22Rv1 (cell line): ENCODE measurements around the gene TECPR2.
"Not testable (repeated sequence)": the region's sequence is repeated elsewhere in the genome, so short reads cannot be mapped to it uniquely, and the experiment has no call there.

Experiments
- H3K27ac ChIP-seq: fragments of 450-650 bp; 2 replicates; pipeline ENCODE4 v1.5.1; 2017
- ZFX ChIP-seq: fragments of 450-650 bp; IDR thresholded peaks from 2 replicates; pipeline ENCODE4 v1.6.1; 2017; ENCODE audit warnings: antibody characterized with exemption, borderline replicate concordance
- TF ChIP-seq, protein P1 (sequence below): fragments of 450-650 bp; IDR thresholded peaks from 2 replicates; pipeline ENCODE4 v1.5.1; 2017; ENCODE audit warnings: mild to moderate bottlenecking

Gene TECPR2

DNA sequence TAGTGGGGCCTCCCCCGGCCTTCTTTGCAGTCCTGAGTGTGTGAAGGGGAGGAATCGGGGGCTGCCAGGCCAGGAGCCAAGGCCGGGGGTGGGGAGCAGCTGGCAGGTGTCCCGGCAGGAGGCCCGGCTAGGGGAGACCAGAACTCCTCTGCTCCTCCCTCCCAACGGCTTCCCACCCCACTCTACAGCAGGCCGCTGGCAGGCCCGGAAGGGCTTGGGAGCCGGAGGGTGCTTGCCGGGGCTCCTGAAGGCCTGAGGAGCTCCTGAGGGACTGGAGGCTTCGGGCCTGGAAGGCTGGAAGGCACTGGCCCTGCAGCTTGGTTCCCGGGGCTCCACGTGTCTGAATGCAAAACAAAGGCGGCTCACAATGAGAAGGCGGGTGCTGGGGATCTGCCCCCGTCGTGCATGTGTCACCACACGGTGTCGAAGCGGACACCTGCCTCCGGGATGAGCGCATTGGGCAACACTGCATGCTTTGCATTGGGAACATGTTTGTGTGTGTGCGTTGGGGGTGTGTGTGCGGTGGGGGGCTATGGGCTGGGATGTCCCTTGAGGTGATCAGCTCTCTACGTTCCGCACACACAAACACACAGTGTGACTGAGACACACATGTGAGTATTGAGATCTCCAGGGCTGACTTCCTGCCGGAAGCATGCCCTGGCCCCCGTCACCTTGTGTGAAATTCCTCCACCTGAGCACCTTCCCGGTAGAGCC lies 177.7 kb downstream of the TECPR2 start:
- TF ChIP-seq, protein P1, sequence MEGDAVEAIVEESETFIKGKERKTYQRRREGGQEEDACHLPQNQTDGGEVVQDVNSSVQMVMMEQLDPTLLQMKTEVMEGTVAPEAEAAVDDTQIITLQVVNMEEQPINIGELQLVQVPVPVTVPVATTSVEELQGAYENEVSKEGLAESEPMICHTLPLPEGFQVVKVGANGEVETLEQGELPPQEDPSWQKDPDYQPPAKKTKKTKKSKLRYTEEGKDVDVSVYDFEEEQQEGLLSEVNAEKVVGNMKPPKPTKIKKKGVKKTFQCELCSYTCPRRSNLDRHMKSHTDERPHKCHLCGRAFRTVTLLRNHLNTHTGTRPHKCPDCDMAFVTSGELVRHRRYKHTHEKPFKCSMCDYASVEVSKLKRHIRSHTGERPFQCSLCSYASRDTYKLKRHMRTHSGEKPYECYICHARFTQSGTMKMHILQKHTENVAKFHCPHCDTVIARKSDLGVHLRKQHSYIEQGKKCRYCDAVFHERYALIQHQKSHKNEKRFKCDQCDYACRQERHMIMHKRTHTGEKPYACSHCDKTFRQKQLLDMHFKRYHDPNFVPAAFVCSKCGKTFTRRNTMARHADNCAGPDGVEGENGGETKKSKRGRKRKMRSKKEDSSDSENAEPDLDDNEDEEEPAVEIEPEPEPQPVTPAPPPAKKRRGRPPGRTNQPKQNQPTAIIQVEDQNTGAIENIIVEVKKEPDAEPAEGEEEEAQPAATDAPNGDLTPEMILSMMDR, result no peak
- TF ChIP-seq ZFX, result no peak
- H3K27ac ChIP-seq, result no peak overlapping the region

DNA sequence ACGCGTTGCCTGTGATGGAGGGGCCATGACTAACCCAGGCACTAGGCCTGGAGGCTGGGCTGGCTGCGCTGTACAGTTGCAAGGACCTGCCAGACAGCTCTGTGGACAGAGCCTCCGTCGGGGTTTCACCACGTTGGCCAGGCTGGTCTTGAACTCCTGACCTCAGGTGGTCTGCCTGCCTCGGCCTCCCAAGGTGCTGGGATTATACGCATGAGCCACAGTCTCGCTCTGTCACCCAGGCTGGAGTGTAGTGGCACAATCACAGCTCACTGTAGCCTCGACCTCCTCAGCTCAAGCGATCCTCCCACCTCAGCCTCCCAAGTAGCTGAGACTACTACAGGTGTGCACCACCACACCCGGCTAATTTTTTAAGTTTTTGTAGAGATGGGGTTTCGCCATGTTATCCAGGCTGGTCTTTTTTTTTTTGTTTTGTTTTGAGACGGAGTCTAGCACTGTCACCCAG lies 178.3 kb downstream of the TECPR2 start:
- not testable (repeated sequence) for H3K27ac ChIP-seq

DNA sequence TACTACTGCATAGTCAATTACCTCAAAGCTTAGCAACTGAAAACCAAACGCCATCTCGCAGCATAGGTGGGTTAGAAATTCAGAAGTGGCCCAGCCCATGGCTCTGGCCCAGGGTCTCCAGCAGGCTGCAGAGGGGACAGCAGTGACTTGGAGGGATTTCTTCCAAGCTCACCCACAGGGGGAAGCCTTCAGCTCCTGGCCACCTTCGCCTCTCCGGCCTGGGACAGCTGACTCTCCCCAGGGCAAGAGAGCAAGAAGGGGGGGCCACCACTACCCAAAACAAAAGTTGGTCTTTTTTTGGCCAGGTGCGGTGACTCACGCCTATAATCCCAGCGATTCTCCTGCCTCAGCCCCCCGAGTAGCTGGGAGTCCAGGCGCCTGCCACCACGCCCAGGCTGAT lies 179.0 kb downstream of the TECPR2 start:
- no peak for TF ChIP-seq ZFX
- TF ChIP-seq, protein P1, result no peak
- no peak overlapping the region for H3K27ac ChIP-seq

DNA sequence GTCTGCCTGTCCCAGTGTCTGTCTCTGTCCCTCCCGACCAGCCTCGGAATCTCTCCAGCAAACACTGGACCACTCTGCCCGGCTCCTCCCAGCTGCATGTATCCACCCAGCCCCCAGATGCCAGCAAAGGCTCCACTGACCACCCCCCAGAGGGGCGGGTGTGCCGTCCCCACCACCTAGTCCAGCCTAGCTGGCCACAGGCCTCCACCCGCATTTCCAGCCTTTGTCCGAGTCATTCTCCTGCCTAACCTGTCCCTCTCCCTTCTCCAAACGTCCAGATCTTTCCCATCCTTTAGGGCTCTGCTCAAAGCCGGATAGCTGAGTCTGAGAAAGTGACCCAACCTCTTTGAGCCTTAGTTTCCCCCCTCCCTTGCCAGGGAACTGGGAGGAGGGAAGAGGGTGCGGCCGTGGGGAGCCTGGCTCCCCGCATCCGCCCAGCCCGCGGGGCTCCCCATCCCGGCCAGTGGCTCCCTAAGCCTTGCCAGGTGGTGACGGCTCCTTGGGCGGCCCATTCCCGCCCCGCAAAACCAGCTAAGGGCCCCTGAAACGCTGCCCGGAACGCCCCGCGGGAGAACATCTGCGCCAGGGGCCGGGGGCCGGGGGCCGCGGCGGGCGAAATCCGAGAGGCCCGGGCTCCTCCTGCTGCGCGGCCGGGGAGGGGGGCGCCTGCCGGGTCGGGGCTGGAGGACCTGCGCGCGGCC lies 181.5 kb downstream of the TECPR2 start:
- H3K27ac ChIP-seq, result no peak overlapping the region
- no peak for TF ChIP-seq ZFX
- TF ChIP-seq, protein P1, result no peak

DNA sequence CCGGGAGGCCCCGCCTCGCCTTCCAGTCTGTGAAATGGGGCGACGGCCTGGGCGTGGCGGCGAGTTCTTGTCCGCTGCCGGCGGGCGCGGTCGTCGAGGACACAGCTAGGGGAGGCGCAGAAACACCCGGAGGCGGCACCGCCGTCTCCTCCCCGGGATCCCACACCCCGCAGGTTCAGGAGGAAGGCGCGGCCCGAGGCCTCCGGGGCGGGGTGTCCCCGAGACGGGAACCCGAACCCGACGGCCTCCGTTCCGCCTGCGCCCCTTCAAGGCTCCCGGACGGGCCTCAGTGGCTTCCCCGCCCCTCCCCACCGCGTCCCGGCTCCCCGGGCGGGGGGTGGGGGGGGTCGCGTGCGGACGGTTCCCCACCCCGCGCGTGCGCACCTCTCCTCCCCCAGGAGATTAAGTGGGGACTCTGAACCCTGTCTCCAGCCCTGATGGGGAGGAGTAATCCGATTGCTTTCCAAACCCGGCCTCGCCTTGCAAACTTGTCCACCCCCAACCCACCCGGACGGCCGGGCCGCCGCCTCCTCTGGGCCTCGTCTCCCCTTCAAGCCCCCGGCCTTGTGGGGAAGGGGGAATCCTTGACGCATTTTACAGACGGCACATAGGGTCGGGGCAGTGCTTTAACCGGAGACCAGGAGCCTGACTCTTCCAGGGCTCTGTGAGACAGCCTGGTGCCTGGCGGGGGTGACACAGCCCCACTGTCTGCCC lies 182.2 kb downstream of the TECPR2 start:
- H3K27ac ChIP-seq, result no peak overlapping the region
- TF ChIP-seq, protein P1, result no peak
- TF ChIP-seq ZFX, result no peak

DNA sequence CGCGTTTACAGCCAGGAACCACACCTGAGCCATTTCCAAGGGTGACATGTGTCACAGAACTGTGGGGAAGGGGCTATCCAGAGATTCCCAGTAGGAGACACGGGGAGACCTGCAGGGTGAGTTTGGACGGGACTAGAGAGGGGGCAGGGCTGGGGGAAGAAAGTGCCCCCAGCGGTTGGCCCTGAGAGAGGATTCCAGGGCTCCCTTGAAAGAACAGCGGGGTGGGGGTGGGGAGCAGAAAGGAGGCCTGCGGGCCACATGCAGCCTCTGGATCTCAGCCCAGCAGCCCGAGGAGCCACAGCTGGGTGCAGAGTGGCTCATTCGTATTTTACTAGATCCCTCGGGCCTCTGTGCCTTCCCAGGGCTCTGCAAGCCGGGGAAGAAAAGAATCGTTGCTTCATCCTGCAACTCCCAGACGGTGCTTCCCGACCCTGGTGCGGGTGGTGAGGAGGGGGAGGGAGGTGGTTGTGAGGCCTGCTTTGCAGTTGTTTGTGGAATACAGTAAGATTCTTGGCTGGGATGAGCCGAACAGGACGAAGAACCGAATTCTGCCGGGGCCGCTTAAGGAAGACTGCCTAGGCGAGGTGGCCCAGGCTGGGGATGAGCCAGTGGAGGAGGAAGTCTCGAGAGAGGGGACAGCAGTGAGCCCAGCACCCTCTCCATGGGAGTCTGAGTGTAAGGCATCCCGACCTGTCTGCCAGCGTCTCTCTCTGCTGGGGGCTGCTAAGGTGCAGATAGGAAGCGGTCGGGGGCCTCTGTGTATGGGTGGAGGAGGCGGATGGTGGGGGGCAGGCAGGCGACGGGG lies 182.9 kb downstream of the TECPR2 start:
- TF ChIP-seq, protein P1, result no peak
- TF ChIP-seq ZFX, result no peak
- H3K27ac ChIP-seq, result no peak overlapping the region

DNA sequence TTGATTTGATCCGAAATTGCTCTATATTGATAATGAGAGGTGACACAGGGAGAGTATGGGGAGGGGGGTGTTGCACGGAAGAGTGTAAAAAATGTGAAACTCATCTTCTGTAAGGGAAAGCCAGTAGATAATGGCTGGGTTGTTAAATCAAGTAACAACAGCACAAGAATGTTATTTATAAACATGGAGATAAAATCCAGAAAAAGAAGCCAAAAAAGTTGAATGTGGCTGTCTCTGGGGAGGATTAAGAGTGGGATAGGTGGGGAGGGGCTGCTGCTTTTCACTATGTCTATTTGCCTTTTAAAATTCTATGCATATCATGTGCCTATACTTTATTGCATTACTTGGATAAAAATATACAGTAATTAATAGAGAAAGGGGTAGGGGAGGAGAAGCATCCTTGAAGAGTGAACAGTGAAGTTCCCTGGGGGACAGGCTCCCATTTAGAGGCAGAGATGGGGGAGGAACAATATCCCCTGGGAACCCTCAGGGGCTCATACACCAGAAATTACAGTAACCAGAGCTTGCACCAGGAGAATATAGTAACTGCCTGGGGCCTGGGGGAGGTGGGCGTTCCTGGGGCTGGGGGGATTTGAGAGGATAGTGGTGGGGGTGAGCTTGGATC lies 186.0 kb downstream of the TECPR2 start:
- H3K27ac ChIP-seq, result no peak overlapping the region
- no peak for TF ChIP-seq ZFX
- TF ChIP-seq, protein P1, result no peak

DNA sequence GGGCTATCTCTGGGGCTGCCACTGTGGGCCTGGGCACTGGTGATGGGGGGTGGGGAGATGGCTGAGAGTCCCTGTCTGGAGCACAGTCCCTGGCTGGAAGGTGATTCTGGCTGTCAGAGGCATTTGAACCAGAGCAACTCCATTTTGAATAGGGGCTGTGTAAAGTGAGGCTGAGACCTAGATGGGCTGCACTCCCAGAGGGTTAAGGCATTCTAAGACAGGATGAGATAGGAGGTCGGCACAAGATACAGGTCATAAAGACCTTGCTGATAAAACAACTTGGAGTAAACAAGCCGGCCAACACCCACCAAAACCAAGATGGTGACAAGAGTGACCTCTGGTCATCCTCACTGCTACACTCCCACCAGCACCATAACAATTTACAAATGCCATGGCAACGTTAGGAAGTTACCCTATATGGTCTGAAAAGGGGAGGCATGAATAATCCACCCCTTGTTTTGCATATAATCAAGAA lies 188.2 kb downstream of the TECPR2 start:
- H3K27ac ChIP-seq, result not testable (repeated sequence)
